HCT116 (cell line): ENCODE data around the gene IGFN1. TPM values are rescaled to one million over a fixed set of nuclear protein-coding genes. Genes with fewer than 3 reads are reported as not detected.
A peak's percentile ranks its signal among the peaks of the same experiment; 100 is the strongest.

Source experiments
- ATAC-seq: fragments of 200-7000 bp; cut with Tn5 transposase; 2 replicates; pipeline ENCODE4 v1.9.1; 2020; ENCODE audit warnings: mild to moderate bottlenecking, moderate library complexity
- BruUV-seq: library from RNA; stranded (reverse); fragments of 400-500 nt; replicated peaks from 2 replicates; lab custom pipeline; 2021; lab: Mats Ljungman, UMichigan
- CTCF ChIA-PET: fragments of 300-600 bp; sonication (Branson Sonifier 250); formaldehyde crosslinking; loops from one replicate; lab custom pipeline; 2021; ENCODE audit warnings: antibody characterized with exemption; lab: Charles Lee
- POLR2A ChIA-PET: fragments of 300-600, 350-600 bp; sonication (Branson Sonifier 250); formaldehyde crosslinking; loops from one replicate; lab custom pipeline; 2021; ENCODE audit warnings: antibody characterized with exemption; lab: Charles Lee
- RAD21 ChIA-PET, 2 experiments: fragments of 300-600 bp; sonication (Branson Sonifier 250); formaldehyde crosslinking; loops; one replicate each; lab custom pipeline; 2023; ENCODE audit warnings: low total read pairs in 2 of 2; ENCODE audit not compliant: uncharacterized antibody in 2 of 2, unreplicated experiment in 2 of 2, low non-redundant PET in 1 of 2; lab: Charles Lee
- DNase-seq: peaks from one replicate; pipeline ENCODE4 v3.0.0-alpha.2; 2010; ENCODE audit warnings: low read depth, low spot score
- H2AFZ ChIP-seq: fragments of 200-600 bp; shearing (Covaris generic), sonication (generic); 2 replicates; pipeline ENCODE4 v1.6.1; 2017; ENCODE audit warnings: low read depth, mixed run types, mixed read lengths, antibody characterized with exemption, low read length; ENCODE audit not compliant: poor library complexity, severe bottlenecking
- H3K27ac ChIP-seq: 2 replicates; pipeline ENCODE4 v1.5.1; 2012; ENCODE audit warnings: low read depth, low read length
- H3K27me3 ChIP-seq: fragments of 200-600 bp; sonication (generic); 2 replicates; pipeline ENCODE4 v1.6.1; 2016; ENCODE audit warnings: mixed run types, low read length, mixed read lengths; ENCODE audit not compliant: insufficient read depth
- H3K36me3 ChIP-seq, 2 experiments: fragments of 200-500 bp in 1 of 2; fragments of 200-600 bp in 1 of 2; sonication (Bioruptor generic) in 1 of 2; sonication (generic) in 1 of 2; 2 replicates each; pipeline versions ENCODE4 v1.5.1 to v1.6.1; 2014 to 2016; ENCODE audit warnings: low read length in 2 of 2, inconsistent platforms in 1 of 2, mixed read lengths in 1 of 2, mixed run types in 1 of 2; ENCODE audit not compliant: insufficient read depth in 2 of 2, control insufficient read depth in 1 of 2
- H3K4me1 ChIP-seq, 2 experiments: fragments of 200-600 bp in 1 of 2; sonication (generic) in 1 of 2; 2 replicates each; pipeline versions ENCODE4 v1.5.1 to v1.6.1; 2012 to 2017; ENCODE audit warnings: low read length in 2 of 2, inconsistent platforms in 1 of 2, mild to moderate bottlenecking in 1 of 2, mixed read lengths in 1 of 2, mixed run types in 1 of 2, moderate library complexity in 1 of 2; ENCODE audit not compliant: insufficient read depth in 2 of 2, control insufficient read depth in 1 of 2
- H3K4me2 ChIP-seq: fragments of 200-600 bp; sonication (generic); 2 replicates; pipeline ENCODE4 v1.6.1; 2017; ENCODE audit warnings: mixed run types, low read length, mixed read lengths
- H3K4me3 ChIP-seq, 2 experiments: fragments of 200-600 bp in 1 of 2; sonication (generic) in 1 of 2; replicated peaks in 1 of 2; 2 replicates each; pipeline ENCODE4 v1.5.1; 2011 to 2016; ENCODE audit warnings: low read length in 2 of 2, control low read depth in 1 of 2, low read depth in 1 of 2, mild to moderate bottlenecking in 1 of 2, mixed read lengths in 1 of 2, mixed run types in 1 of 2
- H3K79me2 ChIP-seq: fragments of 200-600 bp; sonication (generic); 2 replicates; pipeline ENCODE4 v1.6.1; 2017; ENCODE audit warnings: mild to moderate bottlenecking, mixed run types, low read length, moderate library complexity, mixed read lengths; ENCODE audit not compliant: insufficient read depth
- H3K9ac ChIP-seq: fragments of 200-600 bp; sonication (generic); 2 replicates; pipeline ENCODE4 v1.6.1; 2016; ENCODE audit warnings: low read length, mixed read lengths
- H3K9me2 ChIP-seq: fragments of 200-600 bp; sonication (generic), shearing (Covaris generic); 2 replicates; pipeline ENCODE4 v1.6.1; 2017; ENCODE audit warnings: mixed run types, mild to moderate bottlenecking, moderate library complexity; ENCODE audit not compliant: insufficient read depth
- H3K9me3 ChIP-seq, 2 experiments: fragments of 200-500 bp in 1 of 2; fragments of 200-600 bp in 1 of 2; sonication (Bioruptor generic) in 1 of 2; sonication (generic) in 1 of 2; 2 replicates each; pipeline ENCODE4 v1.6.1; 2014 to 2017; ENCODE audit warnings: low read length in 2 of 2, mixed read lengths in 2 of 2, inconsistent platforms in 1 of 2, low read depth in 1 of 2, mild to moderate bottlenecking in 1 of 2, mixed run types in 1 of 2, moderate library complexity in 1 of 2; ENCODE audit not compliant: control insufficient read depth in 1 of 2, insufficient read depth in 1 of 2
- H4K20me1 ChIP-seq: fragments of 200-600 bp; sonication (generic), shearing (Covaris generic); 2 replicates; pipeline ENCODE4 v1.6.1; 2017; ENCODE audit warnings: mixed run types, mild to moderate bottlenecking, moderate library complexity; ENCODE audit not compliant: insufficient read depth
- CEBPB ChIP-seq: IDR thresholded peaks from 2 replicates; pipeline ENCODE4 v1.6.1; 2012; ENCODE audit warnings: low read depth
- EGR1 ChIP-seq: IDR thresholded peaks from 2 replicates; pipeline ENCODE4 v1.6.1; 2012; ENCODE audit warnings: low read depth
- JUND ChIP-seq: IDR thresholded peaks from 2 replicates; pipeline ENCODE4 v1.6.1; 2012
- POLR2A ChIP-seq: IDR thresholded peaks from 2 replicates; pipeline ENCODE4 v1.7.0; 2011; ENCODE audit warnings: borderline replicate concordance; ENCODE audit not compliant: insufficient read depth, insufficient read length; ENCODE audit errors: extremely low read depth
- RAD21 ChIP-seq: IDR thresholded peaks from 2 replicates; pipeline ENCODE4 v1.6.1; 2012; ENCODE audit warnings: low read depth, mild to moderate bottlenecking
- SIN3A ChIP-seq: IDR thresholded peaks from 2 replicates; pipeline ENCODE4 v1.6.1; 2012; ENCODE audit warnings: low read depth
- intact Hi-C: fragments of 100-400 bp; cut with micrococcal nuclease; formaldehyde crosslinking; loops from 2 replicates; pipeline ENCODE4 v1.10.0; 2022
- total RNA-seq: library from RNA; stranded (reverse); gene quantifications from one replicate; pipeline ENCODE4 v1.2.1, GENCODE V29; 2021; ENCODE audit not compliant: unreplicated experiment
- TF ChIP-seq, protein P1 (sequence below): IDR thresholded peaks from 2 replicates; pipeline ENCODE4 v1.6.1; 2012
- TF ChIP-seq, protein P2 (sequence below), 3 experiments: fragments of 200-600 bp in 1 of 3; sonication (generic) in 1 of 3; IDR thresholded peaks in 2 of 3; conservative IDR thresholded peaks in 1 of 3; 2 replicates each; pipeline ENCODE4 v1.5.1; 2012 to 2017; ENCODE audit warnings: low read depth in 2 of 3, low read length in 2 of 3, antibody characterized with exemption in 1 of 3, borderline replicate concordance in 1 of 3, control low read depth in 1 of 3, mild to moderate bottlenecking in 1 of 3, mixed read lengths in 1 of 3, mixed run types in 1 of 3, moderate library complexity in 1 of 3; ENCODE audit not compliant: insufficient read depth in 1 of 3
- TF ChIP-seq, protein P3 (sequence below): IDR thresholded peaks from 2 replicates; pipeline ENCODE4 v1.6.1; 2012; ENCODE audit warnings: low read depth

Gene IGFN1
- total RNA-seq, 1 experiment from 2014 or later = not detected

DNA sequence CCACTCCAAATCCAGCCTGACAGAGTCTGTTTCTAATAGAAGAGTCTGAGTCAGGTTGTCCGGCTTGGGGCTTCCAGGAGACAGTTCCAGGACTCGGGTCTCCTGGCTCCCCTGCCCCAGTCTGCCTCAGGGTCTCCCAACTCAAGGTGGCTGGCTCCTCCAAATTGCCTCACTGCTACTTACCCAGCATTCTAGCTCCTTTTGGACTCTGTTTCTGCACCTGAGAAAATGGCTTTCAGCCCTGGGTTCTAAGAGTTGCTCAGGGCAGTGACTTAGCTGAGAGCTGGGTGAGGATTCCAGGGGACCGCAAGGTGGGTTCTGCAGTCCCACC lies 5.5 kb upstream of the IGFN1 start (continued):
- TF ChIP-seq, protein P1, sequence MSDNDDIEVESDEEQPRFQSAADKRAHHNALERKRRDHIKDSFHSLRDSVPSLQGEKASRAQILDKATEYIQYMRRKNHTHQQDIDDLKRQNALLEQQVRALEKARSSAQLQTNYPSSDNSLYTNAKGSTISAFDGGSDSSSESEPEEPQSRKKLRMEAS = no peak

DNA sequence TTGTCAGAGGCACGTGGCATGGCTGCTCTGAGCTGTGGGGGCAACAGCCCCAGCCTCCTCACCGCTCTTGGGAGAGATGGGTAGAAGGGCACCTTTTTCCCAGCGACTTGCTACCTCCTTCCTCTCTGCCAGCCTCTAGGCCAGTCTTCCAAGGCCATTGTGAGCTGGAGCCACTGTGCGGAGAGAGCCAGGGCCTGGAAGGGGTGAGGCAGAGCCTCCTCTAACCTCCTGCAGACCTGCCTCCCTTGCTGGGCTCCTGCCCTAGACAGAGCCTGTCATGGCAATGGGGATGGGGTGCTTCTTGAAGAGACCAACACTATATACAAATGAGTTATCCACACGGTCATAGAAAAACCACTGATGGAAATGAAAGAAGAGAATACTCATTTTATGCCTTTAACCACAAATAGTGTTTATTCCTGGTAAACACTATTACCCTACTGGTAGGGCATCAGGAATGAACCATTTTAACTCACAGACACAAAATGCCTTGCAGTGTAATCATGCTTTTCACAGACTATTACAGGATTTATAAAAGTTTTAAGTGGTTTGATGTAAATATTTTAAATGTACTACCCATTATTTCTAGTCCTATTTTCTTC lies 5.0 kb upstream of the IGFN1 start:
- POLR2A ChIA-PET = no interaction called here
- ATAC-seq (no peak), DNase-seq (no peak)
- Histone ChIP-seq H3K79me2 (no peaks in the 10 kb centered on the region), H3K4me1 (peaks cover 4 to 10% of the 10 kb centered on the region in 2 experiments; a peak in 3 of 4 replicates), H3K4me2 (no peak overlapping the region), H3K4me3 (no peak overlapping the region), H3K9me2 (no peaks in the 10 kb centered on the region), H3K9me3 (no peaks in the 10 kb centered on the region), H3K27ac (no peak overlapping the region), H3K36me3 (no peaks in the 10 kb centered on the region), H3K27me3 (peaks cover 10% of the 10 kb centered on the region; the same call in 1 of the 2 replicates), H4K20me1 (no peaks in the 10 kb centered on the region), H3K9ac (no peak overlapping the region), H2AFZ (peak overlapping the region; percentile 52)
- no TSS peak for BruUV-seq
- intact Hi-C loops = loop anchor here (1.0 kb wide), 1 partner anchor 36 kb away; no protein-coding TSS in a partner anchor
- RAD21 ChIA-PET = no interaction called here
- CTCF ChIA-PET = interaction anchor here (2.3 kb wide), 1 partner anchor 36 kb away, joined by 9 read pairs; no protein-coding TSS in a partner anchor
- TF ChIP-seq SIN3A (no peak), POLR2A (no peak), CEBPB (no peak), EGR1 (no peak), RAD21 (no peak), JUND (no peak)
- TF ChIP-seq, protein P2, sequence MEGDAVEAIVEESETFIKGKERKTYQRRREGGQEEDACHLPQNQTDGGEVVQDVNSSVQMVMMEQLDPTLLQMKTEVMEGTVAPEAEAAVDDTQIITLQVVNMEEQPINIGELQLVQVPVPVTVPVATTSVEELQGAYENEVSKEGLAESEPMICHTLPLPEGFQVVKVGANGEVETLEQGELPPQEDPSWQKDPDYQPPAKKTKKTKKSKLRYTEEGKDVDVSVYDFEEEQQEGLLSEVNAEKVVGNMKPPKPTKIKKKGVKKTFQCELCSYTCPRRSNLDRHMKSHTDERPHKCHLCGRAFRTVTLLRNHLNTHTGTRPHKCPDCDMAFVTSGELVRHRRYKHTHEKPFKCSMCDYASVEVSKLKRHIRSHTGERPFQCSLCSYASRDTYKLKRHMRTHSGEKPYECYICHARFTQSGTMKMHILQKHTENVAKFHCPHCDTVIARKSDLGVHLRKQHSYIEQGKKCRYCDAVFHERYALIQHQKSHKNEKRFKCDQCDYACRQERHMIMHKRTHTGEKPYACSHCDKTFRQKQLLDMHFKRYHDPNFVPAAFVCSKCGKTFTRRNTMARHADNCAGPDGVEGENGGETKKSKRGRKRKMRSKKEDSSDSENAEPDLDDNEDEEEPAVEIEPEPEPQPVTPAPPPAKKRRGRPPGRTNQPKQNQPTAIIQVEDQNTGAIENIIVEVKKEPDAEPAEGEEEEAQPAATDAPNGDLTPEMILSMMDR (IDR thresholded peaks at IDR 0.05 in 2 of 3, conservative IDR thresholded peaks at IDR 0.05 in 1 of 3; ENCODE audit: borderline replicate concordance in 1 of 3, insufficient read depth in 1 of 3, low read depth in 2 of 3, low read length in 2 of 3) = no peak
- TF ChIP-seq, protein P3, sequence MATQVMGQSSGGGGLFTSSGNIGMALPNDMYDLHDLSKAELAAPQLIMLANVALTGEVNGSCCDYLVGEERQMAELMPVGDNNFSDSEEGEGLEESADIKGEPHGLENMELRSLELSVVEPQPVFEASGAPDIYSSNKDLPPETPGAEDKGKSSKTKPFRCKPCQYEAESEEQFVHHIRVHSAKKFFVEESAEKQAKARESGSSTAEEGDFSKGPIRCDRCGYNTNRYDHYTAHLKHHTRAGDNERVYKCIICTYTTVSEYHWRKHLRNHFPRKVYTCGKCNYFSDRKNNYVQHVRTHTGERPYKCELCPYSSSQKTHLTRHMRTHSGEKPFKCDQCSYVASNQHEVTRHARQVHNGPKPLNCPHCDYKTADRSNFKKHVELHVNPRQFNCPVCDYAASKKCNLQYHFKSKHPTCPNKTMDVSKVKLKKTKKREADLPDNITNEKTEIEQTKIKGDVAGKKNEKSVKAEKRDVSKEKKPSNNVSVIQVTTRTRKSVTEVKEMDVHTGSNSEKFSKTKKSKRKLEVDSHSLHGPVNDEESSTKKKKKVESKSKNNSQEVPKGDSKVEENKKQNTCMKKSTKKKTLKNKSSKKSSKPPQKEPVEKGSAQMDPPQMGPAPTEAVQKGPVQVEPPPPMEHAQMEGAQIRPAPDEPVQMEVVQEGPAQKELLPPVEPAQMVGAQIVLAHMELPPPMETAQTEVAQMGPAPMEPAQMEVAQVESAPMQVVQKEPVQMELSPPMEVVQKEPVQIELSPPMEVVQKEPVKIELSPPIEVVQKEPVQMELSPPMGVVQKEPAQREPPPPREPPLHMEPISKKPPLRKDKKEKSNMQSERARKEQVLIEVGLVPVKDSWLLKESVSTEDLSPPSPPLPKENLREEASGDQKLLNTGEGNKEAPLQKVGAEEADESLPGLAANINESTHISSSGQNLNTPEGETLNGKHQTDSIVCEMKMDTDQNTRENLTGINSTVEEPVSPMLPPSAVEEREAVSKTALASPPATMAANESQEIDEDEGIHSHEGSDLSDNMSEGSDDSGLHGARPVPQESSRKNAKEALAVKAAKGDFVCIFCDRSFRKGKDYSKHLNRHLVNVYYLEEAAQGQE = no peak
